Neural progenitor cell (in vitro differentiated cells): Measurements from ENCODE around the gene NEK10. TPM values are rescaled to one million over a fixed set of nuclear protein-coding genes. Genes with fewer than 3 reads are reported as not detected.

Experiments used
- DNase-seq: peaks from one replicate; pipeline ENCODE4 v3.0.0-alpha.2; 2016; ENCODE audit warnings: low spot score
- H2AFZ ChIP-seq: fragments of 200-600 bp; sonication (generic); replicated peaks from 2 replicates; pipeline ENCODE4 v1.6.1; 2016; ENCODE audit warnings: antibody characterized with exemption
- H3F3A ChIP-seq: fragments of 200-600 bp; sonication (generic); 2 replicates; pipeline ENCODE4 v1.6.1; 2016; ENCODE audit warnings: antibody characterized with exemption, low read depth
- H3K27ac ChIP-seq: fragments of 200-600 bp; sonication (generic); 2 replicates; pipeline ENCODE4 v1.5.1; 2016; ENCODE audit warnings: mild to moderate bottlenecking
- H3K27me3 ChIP-seq: fragments of 200-600 bp; sonication (generic); 2 replicates; pipeline ENCODE4 v1.6.1; 2016; ENCODE audit warnings: mild to moderate bottlenecking, moderate library complexity
- H3K36me3 ChIP-seq: fragments of 200-600 bp; sonication (generic); 2 replicates; pipeline ENCODE4 v1.5.1; 2016
- H3K4me1 ChIP-seq: fragments of 200-600 bp; sonication (generic); 2 replicates; pipeline ENCODE4 v1.6.1; 2016; ENCODE audit warnings: mixed run types
- H3K4me2 ChIP-seq: fragments of 200-600 bp; sonication (generic); 2 replicates; pipeline ENCODE4 v1.6.1; 2016
- H3K4me3 ChIP-seq: fragments of 200-600 bp; sonication (generic); 2 replicates; pipeline ENCODE4 v1.5.1; 2016
- H3K79me2 ChIP-seq: fragments of 200-600 bp; sonication (generic); 2 replicates; pipeline ENCODE4 v1.6.1; 2016; ENCODE audit warnings: low read depth
- H3K9ac ChIP-seq: fragments of 200-600 bp; sonication (generic); 2 replicates; pipeline ENCODE4 v1.6.1; 2016
- H3K9me3 ChIP-seq: fragments of 200-600 bp; sonication (generic); 2 replicates; pipeline ENCODE4 v1.5.1; 2016; ENCODE audit warnings: low read depth
- H4K20me1 ChIP-seq: fragments of 200-600 bp; sonication (generic); 2 replicates; pipeline ENCODE4 v1.6.1; 2016; ENCODE audit warnings: low read depth
- H3K27ac Mint-ChIP-seq: 3 replicates; pipeline ENCODE4 v1.8.0; 2021; ENCODE audit warnings: mixed read lengths
- H3K27me3 Mint-ChIP-seq: 2 replicates; pipeline ENCODE4 v1.8.0; 2022; ENCODE audit warnings: low read depth, mild to moderate bottlenecking, inconsistent platforms, moderate library complexity, mixed read lengths; ENCODE audit not compliant: insufficient read depth
- H3K36me3 Mint-ChIP-seq: 3 replicates; pipeline ENCODE4 v1.8.0; 2021; ENCODE audit warnings: mixed read lengths
- H3K4me1 Mint-ChIP-seq: 3 replicates; pipeline ENCODE4 v1.8.0; 2021; ENCODE audit warnings: mixed read lengths
- H3K4me3 Mint-ChIP-seq: 3 replicates; pipeline ENCODE4 v1.8.0; 2021; ENCODE audit warnings: mild to moderate bottlenecking, moderate library complexity, mixed read lengths
- H3K9me3 Mint-ChIP-seq: 3 replicates; pipeline ENCODE4 v1.8.0; 2020; ENCODE audit warnings: mixed read lengths
- EZH2 ChIP-seq: fragments of 200-600 bp; sonication (generic); IDR thresholded peaks from 2 replicates; pipeline ENCODE4 v1.6.1; 2017; ENCODE audit warnings: antibody characterized with exemption, mild to moderate bottlenecking, moderate library complexity
- EZH2phosphoT487 ChIP-seq: fragments of 200-600 bp; sonication (generic); IDR thresholded peaks from 2 replicates; pipeline ENCODE4 v1.6.1; 2017; ENCODE audit warnings: antibody characterized with exemption
- total RNA-seq: library from RNA; depleted of rRNA; stranded (reverse); fragments of >200 nt; gene quantifications from 2 replicates; pipeline ENCODE4 v1.2.3, GENCODE V29; 2015; ENCODE audit warnings: low replicate concordance
- TF ChIP-seq, protein P1 (sequence below): fragments of 200-600 bp; sonication (generic); IDR thresholded peaks from 2 replicates; pipeline ENCODE4 v1.5.1; 2017; ENCODE audit warnings: antibody characterized with exemption, mild to moderate bottlenecking

Gene NEK10
- total RNA-seq, 1 donor from 2014 or later: 0.54 TPM

- Histone ChIP-seq H4K20me1 (no peaks in the 10 kb centered on the region), H3K79me2 (no peaks in the 10 kb centered on the region), H3K4me3 (no peak overlapping the region), H3K27ac (no peak overlapping the region), H3K4me1 (no peaks in the 10 kb centered on the region), H3K9me3 (no peaks in the 10 kb centered on the region), H3F3A (no peaks in the 10 kb centered on the region), H3K36me3 (no peaks in the 10 kb centered on the region), H3K9ac (no peak overlapping the region), H2AFZ (no peak overlapping the region), H3K4me2 (no peak overlapping the region), H3K27me3 (no peaks in the 10 kb centered on the region)
- Mint-ChIP-seq H3K27me3 (no peaks in the 10 kb centered on the region), H3K9me3 (no peaks in the 10 kb centered on the region), H3K27ac (no peak overlapping the region), H3K4me3 (no peak overlapping the region), H3K36me3 (no peaks in the 10 kb centered on the region), H3K4me1 (no peaks in the 10 kb centered on the region)
- DNase-seq: no peak
- no peak for TF ChIP-seq EZH2
- TF ChIP-seq EZH2phosphoT487: no peak
Measured at GRCh38 chr3:27285668-27286067, 83.5 kb downstream of the NEK10 start.

DNA sequence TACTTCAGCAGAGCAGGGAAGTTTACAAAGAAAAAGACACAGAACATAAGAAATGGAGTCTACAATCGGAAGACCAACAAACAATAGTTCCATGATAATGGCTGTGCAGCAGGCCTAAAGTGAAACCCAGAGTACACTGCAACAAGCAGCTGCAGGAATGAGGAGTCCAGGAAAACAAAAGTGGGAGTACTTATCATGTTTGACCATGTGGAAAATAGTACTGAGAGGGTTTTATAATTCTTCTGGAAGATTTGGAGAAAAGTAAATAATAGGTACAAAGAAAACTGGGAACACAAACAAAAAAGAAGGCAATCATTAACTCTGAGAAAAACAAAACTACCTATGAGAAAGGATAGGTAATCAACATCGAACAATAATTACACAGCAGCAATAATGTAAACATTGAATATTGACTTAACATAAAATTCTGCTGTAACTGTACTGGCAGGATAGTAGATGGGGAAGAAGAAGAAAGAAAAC is 87.5 kb downstream of the NEK10 start:
- no peak overlapping the region for H3K4me3 Mint-ChIP-seq
- TF ChIP-seq, protein P1, sequence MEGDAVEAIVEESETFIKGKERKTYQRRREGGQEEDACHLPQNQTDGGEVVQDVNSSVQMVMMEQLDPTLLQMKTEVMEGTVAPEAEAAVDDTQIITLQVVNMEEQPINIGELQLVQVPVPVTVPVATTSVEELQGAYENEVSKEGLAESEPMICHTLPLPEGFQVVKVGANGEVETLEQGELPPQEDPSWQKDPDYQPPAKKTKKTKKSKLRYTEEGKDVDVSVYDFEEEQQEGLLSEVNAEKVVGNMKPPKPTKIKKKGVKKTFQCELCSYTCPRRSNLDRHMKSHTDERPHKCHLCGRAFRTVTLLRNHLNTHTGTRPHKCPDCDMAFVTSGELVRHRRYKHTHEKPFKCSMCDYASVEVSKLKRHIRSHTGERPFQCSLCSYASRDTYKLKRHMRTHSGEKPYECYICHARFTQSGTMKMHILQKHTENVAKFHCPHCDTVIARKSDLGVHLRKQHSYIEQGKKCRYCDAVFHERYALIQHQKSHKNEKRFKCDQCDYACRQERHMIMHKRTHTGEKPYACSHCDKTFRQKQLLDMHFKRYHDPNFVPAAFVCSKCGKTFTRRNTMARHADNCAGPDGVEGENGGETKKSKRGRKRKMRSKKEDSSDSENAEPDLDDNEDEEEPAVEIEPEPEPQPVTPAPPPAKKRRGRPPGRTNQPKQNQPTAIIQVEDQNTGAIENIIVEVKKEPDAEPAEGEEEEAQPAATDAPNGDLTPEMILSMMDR: no peak
- no peak for TF ChIP-seq EZH2phosphoT487
- no peak for TF ChIP-seq EZH2
- H3K9me3 ChIP-seq: no peaks in the 10 kb centered on the region

GRCh38 chr3:27279123-27279522 is 90.1 kb downstream of the NEK10 start:
- Histone ChIP-seq H3K27me3 (no peaks in the 10 kb centered on the region), H3K9me3 (no peaks in the 10 kb centered on the region), H3K36me3 (no peaks in the 10 kb centered on the region), H3K4me1 (no peaks in the 10 kb centered on the region), H3F3A (no peaks in the 10 kb centered on the region), H3K4me2 (no peak overlapping the region), H3K27ac (no peak overlapping the region), H3K9ac (no peak overlapping the region), H3K4me3 (no peak overlapping the region), H4K20me1 (no peaks in the 10 kb centered on the region), H2AFZ (no peak overlapping the region), H3K79me2 (no peaks in the 10 kb centered on the region)
- DNase-seq: peak; percentile 38
- no peaks in the 10 kb centered on the region for H3K4me1 Mint-ChIP-seq
- H3K27me3 Mint-ChIP-seq: peaks cover 3% of the 10 kb centered on the region
- H3K36me3 Mint-ChIP-seq: no peaks in the 10 kb centered on the region
- TF ChIP-seq, protein P1: peak; percentile 63
- no peak for TF ChIP-seq EZH2
- H3K9me3 Mint-ChIP-seq: no peaks in the 10 kb centered on the region
- H3K27ac Mint-ChIP-seq: no peak overlapping the region
- H3K4me3 Mint-ChIP-seq: no peak overlapping the region

More for the DNA sequence above, 87.5 kb downstream of the NEK10 start:
- peaks cover 3% of the 10 kb centered on the region for H3K27me3 Mint-ChIP-seq
- Histone ChIP-seq H2AFZ (no peak overlapping the region), H3K4me2 (no peak overlapping the region), H4K20me1 (no peaks in the 10 kb centered on the region), H3K79me2 (no peaks in the 10 kb centered on the region), H3K36me3 (no peaks in the 10 kb centered on the region), H3K4me3 (no peak overlapping the region), H3K4me1 (no peaks in the 10 kb centered on the region), H3K9ac (no peak overlapping the region), H3K27me3 (no peaks in the 10 kb centered on the region), H3F3A (no peaks in the 10 kb centered on the region), H3K27ac (no peak overlapping the region)
- H3K36me3 Mint-ChIP-seq: no peaks in the 10 kb centered on the region
- no peaks in the 10 kb centered on the region for H3K4me1 Mint-ChIP-seq
- no peak for DNase-seq
- no peak overlapping the region for H3K27ac Mint-ChIP-seq
- H3K9me3 Mint-ChIP-seq: no peaks in the 10 kb centered on the region

DNA sequence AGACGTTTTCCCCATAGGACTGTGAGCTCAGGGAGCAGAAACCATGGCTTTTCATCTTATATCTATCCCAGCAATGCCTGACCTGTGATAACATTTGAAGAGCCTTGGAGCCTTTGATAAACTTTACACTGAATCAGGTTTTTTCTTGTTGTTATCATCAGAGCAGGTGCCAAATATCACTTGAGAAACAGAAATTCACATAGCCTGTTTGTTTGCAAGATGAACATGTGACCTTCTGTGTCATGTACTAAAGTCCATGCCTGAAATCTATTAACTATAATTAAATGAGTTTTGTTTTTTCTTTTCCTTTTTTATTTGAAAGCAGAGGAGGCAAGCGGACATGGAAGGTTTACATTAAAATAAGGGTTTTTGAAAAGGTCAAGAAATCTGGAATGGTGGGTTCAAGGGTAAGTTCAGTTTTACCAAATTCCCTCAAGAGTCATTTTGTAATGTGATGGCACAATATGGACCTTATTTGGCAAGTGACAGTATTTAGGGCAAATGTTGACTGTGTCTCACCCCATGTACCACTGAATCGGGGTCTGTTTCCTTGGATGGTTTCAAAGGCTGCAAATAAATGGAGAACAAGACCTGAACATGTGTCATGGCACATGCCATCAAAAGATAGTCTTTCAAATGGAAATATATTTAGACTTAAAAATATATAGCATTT is 90.7 kb downstream of the NEK10 start:
- TF ChIP-seq, protein P1: no peak
- no peak for TF ChIP-seq EZH2
- no peak for TF ChIP-seq EZH2phosphoT487
- Histone ChIP-seq H3K4me1 (no peaks in the 10 kb centered on the region), H3K4me2 (no peak overlapping the region), H3K9me3 (no peaks in the 10 kb centered on the region), H3K4me3 (no peak overlapping the region), H4K20me1 (no peaks in the 10 kb centered on the region), H2AFZ (no peak overlapping the region), H3K27me3 (no peaks in the 10 kb centered on the region), H3F3A (no peaks in the 10 kb centered on the region), H3K36me3 (no peaks in the 10 kb centered on the region), H3K9ac (no peak overlapping the region), H3K79me2 (no peaks in the 10 kb centered on the region), H3K27ac (no peak overlapping the region)
- no peaks in the 10 kb centered on the region for H3K9me3 Mint-ChIP-seq
- H3K4me1 Mint-ChIP-seq: no peaks in the 10 kb centered on the region
- no peak overlapping the region for H3K4me3 Mint-ChIP-seq
- no peak overlapping the region for H3K27ac Mint-ChIP-seq
- DNase-seq: no peak
- no peaks in the 10 kb centered on the region for H3K36me3 Mint-ChIP-seq
- H3K27me3 Mint-ChIP-seq: peaks cover 3% of the 10 kb centered on the region
